Glomerular endothelial cell (primary cell): ENCODE measurements around the gene RCN1. TPM values are rescaled to one million over a fixed set of nuclear protein-coding genes. Genes with fewer than 3 reads are reported as not detected.
"Not testable (repeated sequence)": the region's sequence is repeated elsewhere in the genome, so short reads cannot be mapped to it uniquely, and the experiment has no call there.

Experiments
- DNase-seq: peaks from one replicate; pipeline ENCODE4 v3.0.0-alpha.2; 2011; ENCODE audit warnings: low read depth, low spot score; ENCODE audit errors: extremely low read depth
- total RNA-seq: library from RNA; depleted of rRNA; stranded (reverse); fragments of >200 nt; gene quantifications from 2 replicates; pipeline ENCODE4 v1.2.3, GENCODE V29; 2015

RCN1 gene
- total RNA-seq, 1 donor from 2014 or later: 333 TPM

DNA sequence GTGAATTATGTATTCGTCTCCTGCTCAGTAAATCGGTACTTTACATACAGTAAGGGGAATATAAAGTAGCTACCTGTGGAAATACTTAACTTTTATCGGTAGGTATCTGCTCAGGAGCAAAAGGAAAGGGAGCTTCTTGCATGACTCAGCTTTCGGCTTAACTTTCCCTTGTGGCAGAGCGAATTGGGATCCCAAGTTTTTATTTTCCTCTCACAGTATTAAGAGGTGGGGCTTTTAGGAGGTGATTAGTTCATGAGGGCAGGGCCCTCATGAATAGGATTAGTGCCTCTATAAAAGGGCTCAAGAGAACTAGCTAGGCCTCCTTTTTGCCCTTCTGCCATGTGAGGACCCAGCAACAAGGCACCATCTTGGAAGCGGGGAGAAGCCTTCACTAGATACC is 18.7 kb downstream of the RCN1 start:
- no peak for DNase-seq

DNA sequence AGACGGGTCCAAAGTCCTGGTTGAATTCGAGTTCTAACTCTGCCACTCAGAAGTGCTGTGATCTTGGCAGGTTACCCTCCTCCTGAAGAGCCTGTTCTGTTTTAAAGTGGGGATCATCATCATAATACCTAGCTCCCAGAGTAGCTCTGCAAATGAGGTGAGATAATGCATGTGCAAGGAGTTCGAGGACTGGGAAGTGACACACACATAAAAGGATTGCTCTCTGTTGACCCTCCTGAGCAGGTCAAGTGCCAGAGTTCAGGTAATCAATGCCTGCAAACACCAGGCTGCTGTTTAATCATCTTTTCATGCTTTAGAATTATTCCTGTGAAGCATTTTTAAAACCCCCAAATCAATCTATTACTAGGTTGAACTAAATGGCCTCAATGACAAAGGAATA is 19.9 kb downstream of the RCN1 start:
- no peak for DNase-seq

DNA sequence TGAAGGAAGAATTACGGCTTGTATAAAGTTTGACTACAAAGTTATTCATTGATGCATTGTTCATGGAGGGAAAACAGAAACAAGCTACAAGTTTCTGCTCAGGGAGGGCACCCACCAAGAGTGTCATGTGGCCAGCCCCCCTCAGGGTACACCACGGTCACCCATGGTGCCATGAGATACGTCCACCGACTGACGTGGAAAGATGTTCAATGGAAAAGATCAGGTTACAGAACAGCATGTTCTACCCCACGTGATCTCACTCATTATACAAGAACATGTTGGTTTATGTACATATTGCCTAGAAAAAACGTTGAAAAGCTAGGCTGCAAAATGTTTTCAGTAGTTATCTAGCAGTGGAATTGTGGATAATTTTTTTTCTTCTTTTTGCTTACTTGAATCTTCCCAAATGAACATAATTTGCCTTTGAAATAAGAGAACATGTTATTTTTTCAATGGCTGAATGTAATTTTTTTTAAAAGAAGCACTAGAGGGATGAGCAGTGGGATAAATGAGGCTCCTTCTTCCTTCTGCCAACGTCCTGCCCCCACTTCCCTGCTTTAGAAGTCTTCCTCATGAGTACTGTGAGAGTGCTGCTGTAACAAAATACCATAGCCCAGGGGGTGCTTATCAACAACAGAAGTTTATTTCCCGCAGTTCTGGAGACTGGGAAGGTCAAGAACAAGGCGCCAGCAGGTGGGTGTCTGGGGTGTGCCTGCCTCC is 22.5 kb downstream of the RCN1 start:
- no peak for DNase-seq

DNA sequence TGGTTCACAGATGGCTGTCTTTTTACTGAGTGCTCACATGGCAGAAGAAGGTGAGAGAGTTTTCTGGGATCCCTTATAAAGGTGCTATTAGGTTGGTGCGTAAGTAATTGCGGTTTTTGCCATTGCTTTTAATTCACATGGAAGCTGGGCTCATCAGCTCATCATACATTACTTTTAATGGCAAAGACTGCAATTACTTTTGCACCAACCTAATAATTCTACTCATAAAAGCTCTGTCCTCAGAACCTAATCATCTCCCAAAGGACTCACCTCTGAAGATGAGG is 23.0 kb downstream of the RCN1 start:
- no peak for DNase-seq

DNA sequence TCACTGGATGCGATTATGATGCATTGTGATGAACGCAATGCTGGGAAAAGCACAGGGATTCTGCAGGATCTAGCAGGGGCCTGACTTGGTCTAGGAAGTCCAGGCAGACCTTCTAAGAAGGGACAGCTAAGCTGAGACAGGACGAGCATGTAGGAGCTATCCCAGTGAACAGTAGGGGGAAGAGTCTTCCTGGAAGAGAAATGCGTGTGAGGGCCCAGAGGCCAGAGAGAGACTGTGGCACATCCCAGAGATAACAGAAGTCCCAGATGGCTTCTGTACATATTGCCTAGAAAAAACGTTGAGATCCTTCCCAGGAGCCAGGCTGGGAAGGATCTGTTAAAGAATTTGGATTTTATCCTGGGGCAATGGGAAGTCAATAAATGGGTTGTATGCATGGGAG is 24.6 kb downstream of the RCN1 start:
- no peak for DNase-seq

DNA sequence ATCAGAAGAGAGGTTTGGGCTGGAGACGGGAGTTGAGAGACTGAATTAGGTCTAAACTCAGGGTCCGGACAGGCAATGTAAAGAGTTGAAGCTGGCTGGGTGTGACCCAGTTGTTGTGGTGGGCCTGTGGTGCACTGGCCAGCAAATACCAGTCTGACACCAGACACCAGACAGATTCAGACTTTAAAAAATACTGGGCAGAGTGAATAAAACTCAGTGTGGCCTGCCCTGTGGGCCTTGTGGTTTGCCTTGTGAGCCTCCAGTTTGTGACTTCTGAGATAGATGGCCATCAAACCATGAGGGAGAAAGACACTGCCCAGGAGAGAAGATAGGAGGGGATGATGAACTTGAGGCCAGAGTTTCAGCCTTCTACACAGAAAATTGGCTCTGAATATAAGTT is 25.8 kb downstream of the RCN1 start:
- DNase-seq: no peak

DNA sequence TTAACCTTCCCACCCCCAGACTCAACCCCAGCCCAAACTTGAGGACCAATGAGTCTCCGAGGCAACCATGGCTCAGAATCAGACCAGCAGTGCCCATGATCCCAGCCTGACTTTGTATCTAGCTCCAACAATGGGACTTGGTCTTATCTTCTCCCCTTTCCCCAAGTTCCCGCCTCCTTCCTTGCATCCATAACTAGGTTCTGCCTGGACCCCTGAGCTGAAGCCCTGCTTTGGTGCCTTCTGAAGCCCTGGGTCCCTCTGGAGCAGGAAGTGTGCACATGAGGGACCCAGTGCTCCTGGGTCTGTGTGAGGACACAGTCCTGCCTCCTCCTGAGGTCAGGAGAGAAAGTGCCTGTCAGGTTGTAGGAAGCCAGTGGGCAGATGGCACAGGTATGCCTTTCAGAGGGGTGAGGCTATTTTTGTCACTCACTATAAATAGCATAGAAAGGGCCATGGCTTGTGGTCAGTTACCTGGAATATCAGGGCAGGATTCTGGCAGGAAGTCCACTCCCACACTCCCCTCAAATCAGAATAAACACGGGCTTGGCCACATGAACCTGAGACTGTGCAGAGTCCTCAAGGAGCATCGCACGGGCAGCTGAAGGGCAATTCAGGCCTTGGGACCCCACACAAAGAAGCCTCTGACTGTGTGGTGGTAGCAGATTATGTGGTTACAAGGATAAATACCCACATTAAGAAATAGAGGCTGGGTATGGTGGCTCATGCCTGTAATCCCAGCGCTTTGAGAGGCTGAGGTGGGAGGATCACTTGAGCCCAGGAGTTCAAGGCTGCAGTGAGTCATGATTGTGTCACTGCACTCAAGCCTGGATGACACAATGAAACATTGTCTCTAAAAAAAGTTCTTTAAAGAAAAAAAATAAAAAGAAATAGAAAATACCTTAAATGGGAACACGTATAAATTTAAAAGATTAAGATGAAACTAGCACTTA is 27.4 kb downstream of the RCN1 start:
- DNase-seq: no peak

DNA sequence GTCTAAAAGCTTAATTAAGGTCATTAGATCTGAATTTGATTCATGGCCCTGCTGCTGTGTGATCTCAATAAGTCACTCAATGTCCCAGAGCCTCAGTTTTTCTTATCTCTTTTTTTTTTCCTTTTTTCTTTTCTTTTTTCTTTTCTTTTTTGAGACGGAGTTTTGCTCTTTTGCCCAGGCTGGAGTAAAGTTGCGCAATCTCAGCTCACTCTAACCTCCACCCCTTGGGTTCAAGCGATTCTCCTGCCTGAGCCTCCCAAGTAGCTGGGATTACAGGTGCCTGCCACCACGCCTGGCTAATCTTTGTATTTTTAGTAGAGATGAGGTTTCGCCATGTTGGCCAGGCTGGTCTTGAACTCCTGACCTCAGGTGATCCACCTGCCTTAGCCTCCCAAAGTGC is 28.3 kb downstream of the RCN1 start:
- not testable (repeated sequence) for DNase-seq

DNA sequence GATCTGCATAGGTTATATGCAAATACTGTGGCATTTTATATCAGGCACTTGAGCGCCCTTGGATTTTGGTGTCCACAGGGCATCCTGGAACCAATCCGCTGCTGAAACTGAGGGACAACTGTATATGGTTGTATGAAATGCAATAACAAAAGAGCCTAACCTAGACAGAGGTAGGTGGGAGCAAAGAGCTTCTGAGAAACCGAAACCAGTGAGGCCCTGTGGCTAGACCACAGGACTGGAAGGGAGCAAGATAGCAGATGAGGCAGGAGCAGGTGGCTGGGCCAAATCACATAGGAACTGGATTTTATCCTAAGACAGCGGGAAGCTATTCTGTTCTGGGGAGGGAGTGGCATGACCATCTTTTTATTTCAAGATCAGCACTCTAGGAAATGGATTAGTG is 30.1 kb downstream of the RCN1 start:
- no peak for DNase-seq

DNA sequence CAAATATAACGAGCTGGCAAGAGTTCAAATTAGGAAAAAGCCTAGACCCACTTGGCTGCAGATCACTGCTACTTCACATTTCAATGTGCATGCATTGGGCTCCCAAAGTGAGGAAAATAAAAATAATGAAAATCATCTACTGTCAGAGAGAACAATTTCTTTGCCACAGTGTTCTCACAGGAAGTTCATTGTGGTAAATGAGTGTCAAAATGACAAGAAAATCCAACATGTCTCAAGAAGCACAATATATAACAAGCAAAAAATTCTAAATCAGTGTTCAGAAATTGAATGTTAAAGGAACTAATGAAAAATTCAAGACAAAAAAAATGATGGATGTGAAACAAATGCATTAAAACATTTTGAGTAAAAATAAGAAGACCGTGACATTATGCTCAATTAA is 31.3 kb downstream of the RCN1 start:
- no peak for DNase-seq

DNA sequence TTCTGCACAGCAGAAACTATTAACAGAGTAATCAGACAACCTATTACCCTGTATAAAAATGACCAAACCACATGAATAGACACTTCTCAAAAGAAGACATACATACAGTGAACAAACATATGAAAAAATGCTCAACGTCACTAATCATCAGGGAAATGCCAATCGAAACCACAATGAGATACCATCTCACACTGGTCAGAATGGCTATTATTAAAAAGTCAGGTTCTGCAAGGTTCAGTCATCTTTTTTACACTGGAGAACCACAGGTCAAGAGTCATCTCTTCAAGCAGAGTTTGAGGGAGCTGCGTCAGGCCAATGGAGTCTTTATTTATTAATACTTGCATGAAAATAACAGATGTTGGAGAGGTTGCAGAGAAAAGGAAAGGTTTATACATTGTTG is 40.4 kb downstream of the RCN1 start:
- DNase-seq: no peak

DNA sequence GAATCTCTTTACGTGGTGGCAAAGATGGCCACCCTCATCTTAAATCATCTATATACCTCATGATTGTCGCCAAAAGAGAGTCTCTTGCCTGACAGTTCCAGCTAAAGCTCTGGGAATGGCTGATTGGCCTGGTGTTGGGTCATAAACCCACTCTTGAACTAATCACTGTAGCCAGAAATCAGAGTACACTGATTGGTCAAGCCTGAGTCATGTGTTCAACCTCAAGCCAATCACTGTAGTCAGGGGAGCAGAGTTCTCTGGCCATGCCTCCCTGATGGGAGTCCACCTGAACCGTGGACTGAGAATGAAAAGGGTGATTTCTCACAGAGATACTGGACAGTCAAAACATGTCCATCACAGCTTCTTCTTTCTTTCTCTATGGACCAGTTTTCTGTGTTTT is 45.8 kb downstream of the RCN1 start:
- no peak for DNase-seq

DNA sequence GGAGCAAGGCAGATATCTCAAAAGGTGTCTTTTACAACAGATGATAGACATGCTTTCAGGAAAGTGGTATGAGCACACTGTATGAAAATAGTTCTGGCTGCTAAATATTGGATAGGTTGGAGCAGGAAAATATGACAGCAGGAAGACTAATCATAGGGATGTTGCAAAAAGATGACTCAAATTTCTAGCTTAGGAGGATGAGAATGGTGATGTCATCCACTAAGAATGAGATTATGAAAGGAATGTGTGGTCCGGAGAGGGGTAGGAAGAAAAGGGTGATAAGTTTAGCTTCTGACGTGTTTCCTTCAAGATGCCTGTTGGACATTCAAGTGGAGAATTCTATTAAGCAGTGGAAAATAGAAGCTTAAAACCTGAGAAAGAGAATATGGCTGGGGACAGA is 46.4 kb downstream of the RCN1 start:
- DNase-seq: peak; percentile 72

DNA sequence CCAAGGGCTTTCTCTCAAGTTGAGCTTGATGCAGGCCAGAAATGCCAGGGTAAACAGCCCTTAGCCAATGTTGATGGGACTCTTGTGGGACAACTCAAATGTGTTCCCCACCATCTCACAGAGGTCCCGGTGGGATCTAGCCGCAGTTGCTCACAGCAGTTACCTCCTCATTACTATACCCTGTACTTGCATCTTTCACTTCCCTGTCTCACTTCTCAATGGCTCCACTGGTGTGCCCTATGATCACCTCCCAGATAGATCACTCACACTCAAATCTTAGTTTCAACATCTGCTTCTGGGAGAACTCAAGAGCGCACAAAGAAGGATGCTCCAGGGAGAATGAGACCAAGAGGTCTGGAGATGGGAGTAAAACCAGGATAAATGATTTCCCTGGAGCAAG is 47.0 kb downstream of the RCN1 start:
- DNase-seq: no peak

DNA sequence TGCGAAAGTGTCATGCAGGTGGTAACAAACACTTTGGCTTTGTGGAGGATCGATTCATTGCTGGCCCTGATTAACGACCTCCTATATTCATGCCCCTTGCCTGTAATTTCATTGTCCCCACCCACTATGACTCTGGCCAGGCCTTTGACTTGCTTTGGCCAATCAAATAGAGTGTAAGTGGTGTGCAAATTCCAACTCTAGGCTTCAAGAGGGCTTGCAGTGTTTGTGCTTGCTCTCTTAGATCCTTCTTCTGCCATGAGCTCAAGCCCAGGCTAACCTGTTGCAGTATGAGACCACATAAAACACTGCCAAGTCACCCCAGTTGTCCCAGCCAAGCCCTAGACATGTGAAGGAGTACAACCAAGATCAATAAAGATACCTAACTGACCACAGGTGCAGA is 48.0 kb downstream of the RCN1 start:
- DNase-seq: no peak

DNA sequence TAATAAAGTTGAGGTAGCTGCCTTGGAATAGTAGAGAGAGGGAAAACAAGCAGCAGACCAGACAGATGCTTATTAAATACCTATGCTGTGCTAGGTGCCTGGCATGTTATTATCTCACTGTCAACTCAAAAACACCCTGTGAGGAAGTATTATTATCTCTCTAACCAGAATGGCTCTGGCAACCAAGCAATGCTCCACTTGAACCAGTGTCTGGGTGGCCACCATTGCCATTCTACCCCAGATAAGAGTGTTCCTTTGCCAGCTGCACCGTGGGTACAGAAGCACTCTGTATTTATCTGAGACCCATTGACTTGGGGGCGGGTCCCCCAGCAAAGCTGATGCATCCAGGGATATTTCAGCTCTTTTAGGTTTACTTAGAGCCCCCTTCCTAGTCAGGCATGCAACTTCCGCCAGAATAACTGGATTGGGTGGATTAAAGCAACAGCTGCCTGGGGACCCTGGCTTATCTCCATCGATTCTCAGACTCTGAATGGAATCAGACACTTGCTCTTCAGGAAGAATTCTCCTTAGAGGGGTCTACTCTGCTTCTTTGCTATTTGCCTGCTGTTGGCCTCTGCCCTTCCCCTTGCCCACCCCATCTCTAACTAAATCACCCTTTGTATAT is 49.1 kb downstream of the RCN1 start:
- DNase-seq: no peak

DNA sequence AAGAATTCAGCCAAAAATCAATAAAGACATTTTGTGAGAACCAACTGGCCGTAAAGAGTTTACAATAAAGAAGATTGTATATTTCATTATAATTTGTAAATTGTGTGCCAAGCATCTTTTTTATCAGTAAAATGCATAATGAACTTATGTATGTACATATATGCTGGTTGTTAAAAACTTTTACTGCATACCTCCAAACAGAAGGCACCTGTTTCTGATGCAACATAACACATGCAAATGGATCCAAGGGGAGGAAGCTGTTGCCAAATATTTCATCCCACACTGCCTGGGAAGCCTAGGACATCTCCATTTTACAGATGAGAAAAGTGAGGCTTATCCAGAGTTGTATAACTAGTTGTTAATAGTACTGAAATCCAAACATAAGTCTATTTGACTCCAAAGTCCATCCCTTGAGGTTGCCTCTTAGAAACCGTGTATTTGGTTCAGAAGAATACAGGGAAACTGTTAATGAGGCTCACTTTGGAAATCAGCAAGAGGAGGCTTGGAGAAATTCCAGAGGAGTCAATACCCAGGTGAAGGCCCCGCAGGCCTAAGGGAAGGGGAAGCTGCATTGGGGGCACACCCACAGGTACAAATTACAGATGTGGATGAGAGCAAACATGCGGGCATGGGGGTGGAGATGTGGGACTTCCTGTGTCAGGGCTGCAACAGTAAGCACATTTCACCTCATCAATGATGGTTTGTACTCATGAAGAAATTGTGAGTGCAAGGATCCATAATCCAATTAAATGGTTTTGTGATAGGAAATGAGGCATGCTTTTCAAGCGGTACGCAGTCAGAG is 51.1 kb downstream of the RCN1 start:
- DNase-seq: no peak

DNA sequence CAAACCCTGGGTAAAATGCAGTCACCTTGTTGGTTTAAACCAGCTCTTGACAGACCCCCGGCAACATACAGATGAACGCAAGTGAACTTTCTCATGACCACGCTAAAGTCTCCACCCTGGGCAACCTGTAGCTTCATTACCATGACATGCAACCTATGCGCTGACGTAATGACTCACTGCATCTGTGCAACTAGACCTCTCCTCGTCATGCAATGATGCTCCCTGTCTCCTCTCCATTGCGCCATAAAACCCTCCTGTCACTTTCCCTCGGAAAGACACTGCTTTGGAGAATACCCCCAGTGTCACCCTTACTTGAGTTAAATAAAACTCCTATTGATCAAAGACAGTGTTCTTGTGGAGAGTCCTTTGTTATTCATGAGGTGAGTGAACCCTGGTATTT is 52.5 kb downstream of the RCN1 start:
- no peak for DNase-seq

DNA sequence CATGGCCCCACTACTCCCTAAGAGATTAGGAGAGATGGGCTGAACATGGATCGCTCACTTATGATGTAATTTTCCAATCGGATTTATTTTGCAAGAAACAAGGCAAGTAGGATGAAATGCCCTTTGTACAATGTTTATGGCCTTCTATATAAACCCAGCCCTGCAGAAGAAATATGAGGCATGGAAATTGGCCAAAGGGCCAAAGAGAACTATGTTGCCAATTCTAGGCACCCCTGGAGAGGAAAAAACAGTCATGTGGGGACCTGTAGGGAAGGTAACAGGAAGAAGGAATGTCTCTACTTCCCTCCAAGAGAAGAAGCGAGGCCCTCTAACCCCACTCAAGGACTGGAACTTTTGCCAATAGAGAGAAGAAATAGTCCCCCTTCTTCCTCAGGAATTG is 54.4 kb downstream of the RCN1 start:
- DNase-seq: no peak

DNA sequence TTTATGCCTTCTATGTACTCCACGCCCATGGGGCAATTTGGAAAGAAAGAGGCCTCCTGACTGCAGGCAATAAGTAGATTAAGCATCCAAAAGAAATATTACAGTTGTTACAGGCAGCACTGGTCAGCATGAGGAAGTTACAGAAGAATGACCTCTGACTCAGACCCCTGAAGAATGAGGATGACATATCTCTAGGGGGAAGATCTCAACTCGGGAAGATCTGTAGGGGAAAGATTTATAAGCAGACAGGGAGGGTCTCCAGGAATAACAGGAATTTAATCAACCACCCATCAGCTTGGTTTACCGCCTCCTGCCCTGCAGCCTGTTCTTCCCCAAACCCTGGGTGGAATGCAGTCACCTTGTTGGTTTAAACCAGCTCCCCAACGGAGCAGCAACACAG is 58.0 kb downstream of the RCN1 start:
- DNase-seq: no peak

DNA sequence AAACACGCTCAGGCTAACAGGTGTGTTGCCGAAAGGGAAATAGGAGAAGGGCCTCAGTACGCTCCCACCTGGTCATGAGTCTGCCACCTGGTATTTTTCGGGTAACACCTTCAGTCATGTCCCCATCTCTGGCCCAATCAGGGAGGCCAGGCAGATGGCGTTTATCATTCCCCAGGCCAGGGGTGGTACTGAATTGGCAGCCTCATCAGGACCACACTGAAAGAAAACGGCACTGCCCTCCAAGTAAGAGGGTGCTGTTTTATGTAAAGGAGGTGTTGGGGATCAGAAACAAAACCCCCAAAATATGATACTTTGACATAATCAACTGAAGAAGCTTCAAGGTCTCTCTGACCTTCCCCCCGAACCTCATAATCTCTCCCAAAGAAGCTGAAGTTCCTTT is 58.9 kb downstream of the RCN1 start:
- no peak for DNase-seq
